CD4-positive, alpha-beta T cell treated with Interleukin-4 for 1 hour (primary cell): ENCODE results near the gene COL16A1.

ENCODE experiments used
- DNase-seq, 2 donors: peaks; one replicate each; pipeline ENCODE4 v3.0.0-alpha.2; 2020 to 2022

The COL16A1 gene

DNA sequence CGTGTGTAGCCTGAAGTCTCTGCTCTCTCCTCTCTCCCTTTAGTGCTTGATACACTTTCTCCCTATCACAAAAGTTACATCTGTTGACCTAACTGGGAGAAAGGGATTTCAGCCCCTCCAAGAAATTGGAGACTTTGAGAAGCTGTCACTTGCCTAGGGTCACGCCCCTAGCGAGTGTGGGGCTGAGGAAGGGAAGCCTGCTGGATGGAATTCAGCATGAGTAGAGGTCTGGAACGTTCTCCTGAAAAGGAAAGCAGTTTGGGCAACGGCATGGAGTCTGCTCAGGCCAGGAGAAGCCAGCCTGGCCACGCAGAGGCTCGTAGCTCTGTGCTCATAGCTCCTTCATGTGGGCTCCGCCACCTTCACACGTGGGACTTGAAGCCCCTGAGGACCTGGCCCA, 22.4 kb downstream of the COL16A1 start:
- DNase-seq = no peak

DNA sequence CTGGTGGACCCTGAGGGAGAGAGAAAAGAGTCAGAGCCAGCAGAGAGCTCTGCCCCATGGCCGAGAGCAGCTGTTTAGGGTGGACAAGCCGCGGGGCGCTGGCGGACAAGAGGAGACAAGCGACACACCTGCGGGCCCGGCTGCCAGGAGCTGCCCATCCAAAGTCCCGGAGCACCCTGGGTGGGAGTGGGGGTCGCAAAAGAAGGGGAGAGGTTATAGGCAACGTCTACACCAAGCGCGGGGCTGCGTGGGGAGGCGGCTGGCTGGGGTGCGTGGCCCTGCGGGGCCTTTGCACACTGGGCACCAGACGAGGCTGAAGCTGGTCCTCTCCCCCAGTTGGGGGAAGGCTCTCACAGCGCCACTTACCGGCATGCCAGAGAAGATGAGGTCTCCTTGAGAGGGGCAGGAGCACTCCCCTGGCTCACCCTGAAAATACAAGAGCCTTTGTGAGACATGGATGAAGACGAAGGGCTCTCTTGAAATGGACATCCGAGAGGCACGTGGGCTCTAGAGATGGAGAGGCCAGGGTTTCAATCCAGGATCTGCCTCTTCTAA, 24.1 kb downstream of the COL16A1 start:
- DNase-seq = no peak

DNA sequence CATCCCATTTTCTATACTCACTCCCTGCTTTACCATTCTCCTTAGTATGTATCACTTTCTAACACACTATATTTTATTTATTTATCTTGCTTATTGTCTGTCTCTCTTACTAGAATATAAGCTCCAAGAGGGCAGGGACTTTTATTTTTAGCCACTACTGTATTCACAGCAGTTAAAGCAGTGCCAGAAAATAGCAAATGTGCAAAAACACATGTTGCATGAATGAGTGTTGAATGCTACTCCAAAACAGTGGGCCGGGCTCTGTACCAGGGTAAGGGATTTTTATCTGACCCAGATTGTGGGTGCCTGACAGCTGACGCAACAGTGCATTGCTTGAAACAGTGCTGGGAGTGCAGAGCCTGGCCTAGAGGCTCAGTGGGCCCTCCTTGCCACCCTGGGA, 24.7 kb downstream of the COL16A1 start:
- no peak for DNase-seq

DNA sequence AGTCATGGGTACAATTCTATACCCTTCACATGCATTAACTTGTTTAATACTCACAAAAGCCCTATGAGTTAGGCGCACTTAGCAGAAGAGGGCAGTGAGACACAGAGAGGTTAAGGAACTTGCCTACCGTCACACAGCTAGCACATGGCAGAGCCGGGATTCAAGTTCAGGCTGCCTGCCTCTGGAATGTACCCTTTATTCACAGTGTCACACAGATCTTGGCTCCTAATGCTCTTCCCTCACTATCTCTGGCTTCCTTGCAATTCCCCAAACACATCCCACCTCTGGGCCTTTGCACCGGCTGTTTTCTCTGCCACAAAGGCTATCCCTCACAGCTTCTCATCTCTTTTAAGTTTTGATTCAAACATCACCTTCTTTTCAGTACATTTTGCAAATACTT, 25.1 kb downstream of the COL16A1 start:
- DNase-seq = no peak

DNA sequence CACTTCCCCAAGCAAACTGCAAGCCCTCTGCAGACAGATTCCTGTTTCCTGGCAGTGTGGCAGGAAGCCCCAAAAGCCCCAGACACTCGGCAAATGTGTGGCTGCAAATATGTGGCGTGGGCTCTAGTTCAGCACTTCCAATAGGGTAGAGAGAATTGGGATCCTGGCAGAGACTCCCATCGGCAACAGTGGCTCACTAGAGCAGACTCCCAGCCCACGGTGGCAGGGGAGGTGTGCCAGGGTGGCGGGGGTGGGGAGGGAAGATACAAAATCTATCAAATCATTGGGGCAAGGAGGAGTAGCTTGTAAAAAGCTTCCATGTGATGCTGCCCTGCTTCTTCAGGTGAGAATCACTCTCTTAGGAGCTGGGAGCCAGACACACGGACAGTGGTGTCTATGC, 25.9 kb downstream of the COL16A1 start:
- DNase-seq = no peak

DNA sequence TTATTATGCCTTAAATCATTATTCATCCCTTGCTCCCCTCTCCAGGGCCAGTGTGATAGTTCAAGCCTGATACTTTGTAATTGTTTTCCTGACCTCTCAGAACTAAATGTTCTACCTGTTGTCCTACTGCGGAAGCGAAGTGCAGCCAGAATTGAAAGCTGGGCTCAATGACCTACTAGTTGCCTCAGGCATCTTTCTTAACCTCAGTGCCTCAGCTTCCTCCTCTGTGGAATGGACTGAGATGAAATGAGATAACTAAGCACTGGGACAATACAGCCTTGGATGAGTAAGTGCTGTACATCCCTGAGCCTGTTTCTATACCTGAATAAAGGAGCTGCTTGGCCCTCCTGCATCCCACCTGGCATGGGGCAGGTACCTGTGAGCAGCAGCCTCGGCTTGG, 26.4 kb downstream of the COL16A1 start:
- DNase-seq = no peak

DNA sequence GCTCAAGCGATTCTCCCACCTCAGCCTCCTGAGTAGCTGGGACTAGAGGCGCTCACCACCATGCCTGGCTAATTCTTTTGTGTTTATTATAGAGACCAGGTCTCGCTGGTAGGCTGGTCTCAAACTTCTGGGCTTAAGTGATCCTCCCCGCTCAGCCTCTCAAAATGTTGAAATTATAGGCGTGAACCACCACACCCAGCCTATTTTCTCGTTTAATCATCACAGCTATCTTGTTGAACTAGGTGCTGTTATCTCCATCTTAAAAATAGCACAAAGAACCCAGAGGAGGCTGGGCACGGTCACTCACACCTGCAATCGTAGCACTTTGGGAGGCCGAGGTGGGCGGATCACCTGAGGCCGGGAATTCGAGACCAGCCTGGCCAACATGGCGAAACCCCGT, 28.1 kb downstream of the COL16A1 start:
- DNase-seq = no peak

DNA sequence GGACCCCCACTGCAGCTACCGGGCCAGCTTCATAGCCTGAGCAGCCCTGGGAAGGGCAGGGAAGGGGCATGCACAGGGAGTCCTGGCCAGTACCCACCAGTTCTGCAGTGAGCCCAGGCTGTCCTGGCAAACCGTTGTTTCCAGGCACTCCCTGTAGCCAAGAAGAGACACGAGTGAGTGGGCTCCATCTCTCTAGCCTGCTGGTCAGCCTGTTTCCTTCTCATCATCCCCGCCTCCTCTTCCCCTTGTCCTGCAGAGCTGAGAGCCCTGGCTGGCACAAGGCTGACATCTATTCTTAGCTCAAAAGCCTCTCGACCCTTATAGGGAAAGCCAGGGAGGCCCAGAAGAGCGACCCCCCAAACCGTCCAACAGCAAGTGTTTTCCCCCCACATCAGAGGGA, 28.7 kb downstream of the COL16A1 start:
- DNase-seq = no peak

DNA sequence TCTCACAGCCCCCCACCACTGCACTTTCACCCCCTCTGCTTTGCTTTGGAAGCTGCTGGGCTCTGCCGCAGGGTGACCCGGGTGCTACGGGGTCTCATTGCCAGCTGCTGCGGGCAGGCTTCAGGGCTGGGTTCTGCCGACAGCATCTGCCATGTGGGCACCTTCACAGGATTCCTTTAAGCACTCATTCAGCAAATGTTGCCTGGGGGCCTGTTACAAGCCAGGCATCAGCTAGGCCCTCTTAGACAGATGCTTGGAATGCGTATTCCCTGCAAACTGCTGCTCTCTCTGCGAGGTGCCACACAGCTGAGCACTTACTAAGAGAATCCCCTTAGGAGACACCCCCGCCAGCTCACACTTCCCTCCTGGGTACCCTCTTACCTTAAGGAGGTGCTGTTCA, 29.2 kb downstream of the COL16A1 start:
- no peak for DNase-seq

DNA sequence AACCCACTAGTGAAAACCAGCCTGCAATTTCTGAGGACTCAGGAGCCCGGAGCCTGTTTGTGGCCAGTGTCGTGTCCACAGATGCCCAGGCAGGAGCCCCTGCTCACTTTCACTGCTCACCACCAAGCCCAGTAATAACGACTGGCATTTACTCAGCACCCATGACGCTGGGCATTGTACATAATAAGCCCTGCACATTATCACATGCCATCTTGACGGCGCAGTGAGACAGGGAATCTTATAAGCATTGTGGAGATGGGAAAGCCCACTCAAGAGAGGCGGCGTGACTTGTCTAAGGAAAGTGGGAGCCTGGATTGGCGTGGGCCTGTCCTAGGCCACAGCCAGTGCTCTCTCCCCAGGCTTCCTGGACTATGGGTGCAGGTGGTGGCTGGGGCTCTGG, 30.4 kb downstream of the COL16A1 start:
- no peak for DNase-seq

DNA sequence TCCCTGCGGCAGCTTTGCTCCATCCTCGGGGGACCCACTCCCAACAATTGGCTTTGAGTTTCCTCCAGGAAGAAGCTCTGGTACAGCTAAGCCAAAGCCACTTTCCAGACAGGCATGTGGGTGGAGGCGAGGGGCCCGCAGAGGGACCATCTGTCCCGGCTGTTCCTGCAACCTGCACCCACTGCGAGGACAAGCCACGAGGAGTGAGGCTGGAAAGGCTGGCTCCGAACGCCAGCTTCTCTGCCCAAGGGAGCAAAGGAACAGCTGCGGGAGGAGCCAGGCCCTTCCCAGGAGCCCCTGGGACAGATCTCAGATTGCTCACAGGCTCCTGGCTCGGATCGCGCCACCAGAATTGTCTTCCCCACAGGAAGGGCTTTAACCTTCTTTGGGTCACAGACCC, 30.8 kb downstream of the COL16A1 start:
- no peak for DNase-seq

DNA sequence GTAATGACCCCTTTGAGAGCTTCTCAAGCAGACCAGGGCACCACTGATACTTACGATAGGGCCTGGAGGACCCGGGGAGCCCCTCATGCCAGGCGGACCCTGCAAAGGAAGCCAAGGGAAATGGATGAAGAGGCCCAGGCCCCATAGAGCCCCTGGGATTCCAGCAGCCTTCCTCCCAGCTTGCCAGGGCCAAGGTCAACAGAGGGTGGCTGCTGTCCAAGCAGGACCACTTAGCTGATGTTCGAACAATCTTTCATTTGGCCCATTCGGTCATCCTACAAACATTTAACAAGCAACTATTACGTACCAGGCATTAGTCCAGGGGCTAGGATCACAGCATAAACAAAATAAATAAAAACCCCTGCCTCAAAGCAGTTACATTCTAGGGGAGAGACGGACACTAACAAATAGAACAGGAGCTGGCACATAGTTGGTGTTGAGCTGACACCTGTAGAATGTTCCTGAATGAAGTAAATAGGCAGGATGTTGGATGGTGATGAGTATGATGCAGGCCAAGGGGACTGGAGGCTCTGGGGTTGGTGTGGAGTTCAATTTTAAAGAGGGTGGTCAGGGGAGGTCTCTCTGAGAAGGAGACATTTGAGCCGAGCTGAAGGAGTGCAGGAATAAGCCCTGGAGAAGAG, 32.1 kb downstream of the COL16A1 start:
- DNase-seq = no peak

DNA sequence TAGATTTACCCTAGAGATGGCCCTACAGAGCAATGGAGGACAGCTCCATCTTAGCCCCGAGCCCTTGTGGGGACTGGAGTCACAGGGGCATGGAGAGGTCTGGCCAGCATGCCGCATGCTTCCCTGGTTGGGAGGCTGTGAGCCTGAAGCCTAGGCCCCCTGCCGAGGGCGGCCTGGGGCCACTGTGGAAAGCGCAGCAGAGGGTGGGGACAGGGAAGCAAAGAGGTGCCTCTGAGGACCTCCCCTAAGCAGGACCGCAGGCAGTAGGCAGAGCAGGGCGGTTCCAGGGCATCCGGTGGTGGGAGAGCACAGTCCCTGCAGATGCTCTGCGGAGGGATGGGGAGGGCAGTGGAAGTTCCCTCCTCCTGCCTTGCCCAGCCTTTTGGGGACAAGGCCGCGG, 32.7 kb downstream of the COL16A1 start:
- DNase-seq = no peak

DNA sequence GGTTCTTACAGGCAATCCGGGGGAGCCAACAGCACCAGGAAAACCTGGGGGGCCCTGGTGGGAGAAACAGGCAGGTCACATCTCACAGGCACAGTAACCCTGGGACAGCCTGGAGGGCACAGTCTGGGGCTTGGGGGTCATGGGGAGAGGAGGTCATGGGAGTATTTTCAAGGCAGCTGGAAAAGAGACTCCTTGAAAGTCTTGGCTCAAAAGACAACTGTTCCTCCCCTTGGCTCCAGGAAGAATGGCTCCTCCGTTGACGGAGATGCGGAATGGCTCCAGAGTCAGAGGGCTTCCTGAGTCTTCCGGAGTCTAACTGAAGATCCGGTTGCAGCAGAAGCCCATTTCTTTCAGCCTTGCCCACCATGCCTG, 33.2 kb downstream of the COL16A1 start:
- no peak for DNase-seq

DNA sequence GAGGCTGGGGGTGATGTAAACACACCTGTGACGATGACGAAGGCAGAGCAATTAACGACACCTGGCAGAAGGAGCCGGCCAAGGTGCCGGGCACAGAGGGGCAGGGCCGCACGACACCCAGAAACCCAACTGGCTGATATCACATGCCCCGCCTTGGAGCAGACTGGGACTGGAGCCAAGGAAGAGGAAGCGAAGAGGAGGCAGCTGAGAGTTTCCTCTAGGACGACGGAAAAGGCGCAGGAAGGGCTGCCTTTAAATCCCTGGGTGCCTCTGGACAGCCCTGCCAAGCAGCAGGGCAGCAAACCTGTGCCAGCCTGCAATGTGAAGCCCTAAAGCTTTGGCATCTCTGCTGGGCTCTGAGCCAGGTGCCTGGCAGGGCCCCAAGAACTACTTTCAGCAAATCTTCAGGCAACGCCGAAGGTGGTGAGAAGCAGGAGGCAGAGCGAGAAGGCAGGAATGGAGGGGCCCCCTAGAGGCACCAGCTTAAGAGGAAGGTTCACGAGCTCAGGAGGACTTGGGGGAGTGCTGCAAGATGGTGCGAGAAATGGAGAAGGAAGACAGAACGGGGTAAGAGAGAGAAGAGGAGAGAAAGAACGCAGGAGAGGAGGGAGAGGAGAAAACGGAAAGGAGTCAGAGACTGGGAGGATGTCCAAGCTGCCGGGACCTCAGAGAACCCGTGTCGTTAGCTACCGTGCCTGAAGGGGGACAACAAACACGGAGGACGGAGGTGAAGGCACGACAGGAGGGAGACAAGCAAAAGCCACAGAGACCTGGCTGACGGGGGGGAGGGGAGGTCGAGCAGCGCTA, 33.8 kb downstream of the COL16A1 start:
- DNase-seq = peak; percentile 14 to 18

DNA sequence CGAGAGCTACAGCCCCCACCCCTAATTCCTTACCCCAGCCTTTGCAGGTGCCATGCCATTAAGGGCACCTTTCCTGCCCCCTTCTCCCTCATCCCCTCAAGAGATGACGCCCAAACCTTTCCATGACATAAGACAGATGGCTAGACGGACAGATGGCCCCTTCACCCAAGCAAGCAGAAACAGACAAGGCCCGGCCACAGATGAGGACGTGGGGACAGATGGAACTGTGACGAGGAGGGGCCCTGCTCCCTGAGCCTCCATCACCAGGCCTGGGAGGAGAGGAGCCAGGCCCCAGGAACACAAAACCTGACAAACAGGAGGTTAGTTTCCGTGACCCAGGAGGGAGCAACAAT, 34.4 kb downstream of the COL16A1 start:
- no peak for DNase-seq

DNA sequence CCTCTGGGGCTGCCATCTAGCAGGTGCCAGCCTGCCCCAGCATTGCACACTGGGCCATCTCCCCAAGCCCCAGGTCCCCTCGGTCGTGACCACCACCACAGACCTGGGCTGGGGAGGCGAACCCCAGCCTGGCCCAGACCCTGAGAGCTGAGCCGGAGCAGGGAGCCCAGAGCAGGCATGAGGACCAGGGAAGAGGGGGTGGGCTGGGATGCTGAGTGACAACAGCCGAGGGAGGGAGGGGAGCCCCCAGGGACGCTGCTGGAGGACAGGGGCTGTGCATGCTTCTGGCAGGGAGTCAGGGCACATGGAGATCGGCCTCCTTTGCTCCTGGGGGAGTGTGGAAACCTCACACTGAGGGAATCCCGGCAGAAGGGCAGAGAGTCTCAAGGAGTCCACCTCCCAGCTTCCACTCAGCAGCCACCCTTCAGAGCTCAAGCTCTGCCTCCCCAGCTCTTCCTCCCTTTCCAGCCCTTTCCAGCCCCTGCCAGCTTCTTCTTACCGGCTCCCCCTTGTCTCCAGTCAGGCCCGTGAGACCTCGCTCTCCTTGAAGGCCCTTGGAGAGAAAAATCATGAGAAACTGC, 35.4 kb downstream of the COL16A1 start:
- DNase-seq = no peak

DNA sequence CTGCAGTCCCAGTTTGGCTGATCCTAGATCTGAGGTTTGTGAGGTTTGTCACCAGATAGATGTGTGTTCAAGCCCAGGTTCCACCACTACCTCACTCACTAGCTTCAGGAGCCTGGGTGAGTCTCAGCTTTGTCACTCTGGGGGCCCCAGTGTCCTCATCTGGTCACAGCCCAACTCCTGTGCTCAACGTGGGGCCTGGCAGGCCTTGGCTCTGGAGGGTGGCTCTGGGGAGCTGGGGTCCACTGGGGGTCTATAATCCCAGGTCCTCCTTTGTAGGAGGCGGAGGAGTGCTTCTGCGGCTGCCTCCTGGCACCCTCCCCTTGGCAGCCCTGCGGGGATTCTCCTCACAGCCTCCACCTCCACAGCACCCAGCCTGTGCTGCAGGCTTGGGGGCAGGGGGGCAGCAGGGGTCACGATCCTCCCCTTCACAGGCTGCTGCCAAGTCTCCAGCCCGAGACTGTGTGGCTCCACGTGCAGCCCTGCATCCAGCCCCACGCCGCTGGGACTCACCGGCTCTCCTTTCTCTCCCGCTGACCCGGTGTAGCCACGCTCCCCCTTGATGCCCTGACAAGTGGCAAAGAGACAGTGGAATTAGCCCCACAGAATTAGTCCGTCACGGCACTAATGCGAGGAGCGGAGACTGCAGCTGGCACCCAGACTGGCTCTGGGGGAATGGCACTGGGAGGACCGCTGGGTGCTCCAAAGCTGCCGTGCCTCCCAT, 36.6 kb downstream of the COL16A1 start:
- no peak for DNase-seq

DNA sequence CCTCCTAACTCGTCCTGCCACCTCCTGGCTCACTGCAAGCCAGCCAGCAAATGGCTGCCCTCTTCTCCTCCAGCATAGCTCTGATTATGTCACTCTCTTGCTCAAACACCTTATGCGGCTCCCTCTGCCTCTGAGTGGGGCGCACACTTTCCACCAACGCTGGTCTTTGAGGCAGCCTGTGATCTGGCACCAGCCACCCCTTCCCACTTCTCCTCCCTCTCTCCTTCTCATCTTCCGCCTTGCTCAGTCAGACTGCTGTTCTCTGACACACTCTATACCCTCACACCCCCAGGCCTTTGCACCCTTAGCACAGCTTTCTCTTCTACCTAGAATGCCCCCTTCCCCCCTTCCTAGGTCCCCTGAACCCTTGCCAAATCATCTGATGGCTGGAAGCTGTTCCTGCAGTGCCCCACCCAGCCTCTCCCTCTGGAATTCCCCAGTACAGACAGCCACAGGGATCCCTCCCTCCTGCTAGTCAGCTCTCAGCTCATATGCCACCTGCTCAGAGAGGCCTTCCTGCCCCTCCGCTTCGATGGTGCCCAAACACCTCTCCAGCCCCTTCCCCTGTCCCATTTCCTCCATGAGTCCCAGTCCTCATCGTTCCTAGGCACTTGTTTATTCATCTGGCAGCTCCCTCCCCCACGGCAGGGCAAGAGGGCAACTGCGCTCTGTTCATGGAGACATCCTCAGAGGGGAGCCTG, 37.4 kb downstream of the COL16A1 start:
- no peak for DNase-seq

DNA sequence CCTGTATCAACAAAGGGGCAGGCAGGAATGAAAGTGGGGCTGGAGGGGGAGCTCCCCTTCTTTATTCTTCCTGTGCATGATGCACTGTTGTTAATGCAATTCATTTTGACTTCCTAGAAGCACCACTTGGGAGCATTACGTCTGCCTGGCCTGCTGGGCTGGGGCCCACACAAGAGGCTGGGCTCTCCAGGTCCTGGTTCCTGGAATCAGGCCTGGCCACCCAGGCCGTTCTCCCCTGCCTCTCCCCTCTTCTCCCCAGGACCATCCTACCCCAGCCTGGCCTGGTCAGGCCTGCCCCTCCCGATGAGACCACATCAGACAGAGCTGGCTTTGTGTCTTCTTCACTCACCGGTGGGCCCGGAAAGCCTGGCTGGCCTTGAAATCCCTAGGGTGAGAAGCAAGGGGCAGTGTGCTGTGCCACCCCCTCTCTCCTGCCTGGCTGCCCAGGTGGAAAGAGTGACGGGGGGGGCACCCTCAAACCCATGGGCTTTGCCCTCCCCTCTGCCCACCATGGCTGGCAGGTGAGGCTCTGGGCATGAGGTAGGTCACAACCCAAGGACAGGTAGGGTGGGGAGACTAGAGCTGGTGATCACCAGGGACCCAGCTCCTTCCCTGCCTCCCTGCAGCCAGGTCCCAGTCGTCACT, 38.5 kb downstream of the COL16A1 start:
- DNase-seq = no peak

DNA sequence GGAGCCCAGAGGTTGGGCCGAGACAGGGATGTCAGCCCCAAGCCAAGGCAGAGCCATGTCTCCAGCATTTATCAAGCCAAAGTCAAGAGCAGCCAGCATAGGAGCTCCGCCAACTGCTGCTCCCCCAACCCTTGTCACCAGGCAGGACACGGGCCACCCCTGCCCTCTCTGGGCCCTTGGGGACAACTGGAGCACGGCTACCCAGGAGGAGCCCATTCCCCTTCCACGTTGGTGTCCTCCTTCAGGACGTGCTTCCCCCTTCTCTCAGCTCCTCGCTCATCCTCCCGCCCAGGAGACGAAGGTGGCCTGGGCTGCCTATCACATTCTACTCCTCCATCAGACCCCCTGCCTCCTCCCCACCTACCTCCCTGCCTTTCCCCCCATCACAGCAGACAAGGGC, 39.3 kb downstream of the COL16A1 start:
- no peak for DNase-seq
